C4-2B (cell line): ENCODE measurements around the gene FGGY.

Source experiments
- CTCF ChIP-seq: fragments of 450-650 bp; conservative IDR thresholded peaks from 2 replicates; pipeline ENCODE4 v1.5.1; 2017; ENCODE audit warnings: mild to moderate bottlenecking
- ZFX ChIP-seq: fragments of 450-650 bp; IDR thresholded peaks from 2 replicates; pipeline ENCODE4 v1.6.1; 2017

DNA sequence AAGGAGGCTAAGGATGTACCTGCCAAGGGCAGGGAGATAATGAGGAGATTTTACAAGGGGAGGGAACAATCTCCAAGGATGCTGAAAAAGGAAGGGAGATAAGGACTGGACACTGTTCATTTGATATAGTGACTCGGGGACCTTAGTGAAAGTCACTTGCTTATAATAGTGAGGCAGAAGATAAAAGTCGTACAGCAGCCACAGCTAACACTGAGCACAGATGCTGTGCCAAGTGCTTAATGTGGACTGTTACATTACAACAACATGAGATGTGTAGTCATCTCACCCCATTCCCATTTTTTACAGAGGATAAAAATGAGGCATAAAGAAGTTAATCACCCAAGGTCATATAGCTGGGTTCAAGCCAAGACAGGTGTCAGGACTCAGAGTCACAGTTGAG lies 181.9 kb downstream of the FGGY start:
- no peak for TF ChIP-seq CTCF
- no peak for TF ChIP-seq ZFX
